Panc1 (cell line): Measurements from ENCODE around the gene RYK. TPM values are rescaled to one million over a fixed set of nuclear protein-coding genes. Genes with fewer than 3 reads are reported as not detected.

ENCODE experiments used
- ATAC-seq: fragments of 200-7000 bp; cut with Tn5 transposase; 2 replicates; pipeline ENCODE4 v1.9.1; 2020; ENCODE audit warnings: mild to moderate bottlenecking, moderate library complexity
- BruUV-seq: library from RNA; stranded (reverse); fragments of 400-500 nt; replicated peaks from 2 replicates; lab custom pipeline; 2021; lab: Mats Ljungman, UMichigan
- CTCF ChIA-PET: fragments of 300-600 bp; sonication (Branson Sonifier 250); formaldehyde crosslinking; loops from one replicate; lab custom pipeline; 2022; ENCODE audit warnings: antibody characterized with exemption; lab: Charles Lee
- POLR2A ChIA-PET: fragments of 300-600 bp; sonication (Branson Sonifier 250); formaldehyde crosslinking; loops from one replicate; lab custom pipeline; 2022; ENCODE audit warnings: antibody characterized with exemption; lab: Charles Lee
- DNase-seq: peaks from one replicate; pipeline ENCODE4 v3.0.0-alpha.2; 2010; ENCODE audit warnings: low read depth, low spot score
- H3K27ac ChIP-seq: 2 replicates; pipeline ENCODE4 v1.5.1; 2011; ENCODE audit warnings: mild to moderate bottlenecking, low read length, inconsistent platforms
- H3K27me3 ChIP-seq: fragments of 200-500 bp; sonication (Bioruptor generic); 2 replicates; pipeline ENCODE4 v1.6.0; 2014; ENCODE audit warnings: low read length, inconsistent platforms; ENCODE audit not compliant: control insufficient read depth, insufficient read depth
- H3K36me3 ChIP-seq: fragments of 200-500 bp; sonication (Bioruptor generic); 2 replicates; pipeline ENCODE4 v1.5.1; 2014; ENCODE audit warnings: inconsistent platforms, mild to moderate bottlenecking, low read length, moderate library complexity; ENCODE audit not compliant: control insufficient read depth, insufficient read depth
- H3K4me1 ChIP-seq: 2 replicates; pipeline ENCODE4 v1.5.1; 2011; ENCODE audit warnings: inconsistent platforms, mild to moderate bottlenecking, low read length, moderate library complexity; ENCODE audit not compliant: control insufficient read depth, insufficient read depth
- H3K4me3 ChIP-seq, 2 experiments: 2 replicates each; pipeline ENCODE4 v1.5.1; 2011 to 2012; ENCODE audit warnings: low read depth in 2 of 2, low read length in 2 of 2, mild to moderate bottlenecking in 2 of 2, inconsistent platforms in 1 of 2, moderate library complexity in 1 of 2
- H3K9me3 ChIP-seq: fragments of 200-500 bp; sonication (Bioruptor generic); 2 replicates; pipeline ENCODE4 v1.5.1; 2014; ENCODE audit warnings: low read depth, mild to moderate bottlenecking, inconsistent platforms, low read length, moderate library complexity; ENCODE audit not compliant: control insufficient read depth, insufficient read depth
- POLR2AphosphoS5 ChIP-seq: IDR thresholded peaks from 2 replicates; pipeline ENCODE4 v1.6.1; 2012; ENCODE audit warnings: mild to moderate bottlenecking, low read depth, low read length, moderate library complexity
- REST ChIP-seq, 2 experiments: IDR thresholded peaks; 2 replicates each; pipeline ENCODE4 v1.6.1; 2011 to 2012; ENCODE audit warnings: low read depth in 2 of 2, control low read depth in 1 of 2, low read length in 1 of 2, mild to moderate bottlenecking in 1 of 2, moderate library complexity in 1 of 2; ENCODE audit not compliant: insufficient read depth in 1 of 2
- SIN3A ChIP-seq: IDR thresholded peaks from 2 replicates; pipeline ENCODE4 v1.6.1; 2012; ENCODE audit warnings: low read depth, mild to moderate bottlenecking, low read length, moderate library complexity, borderline replicate concordance; ENCODE audit not compliant: insufficient read depth
- TCF7L2 ChIP-seq: IDR thresholded peaks from 2 replicates; pipeline ENCODE4 v1.6.1; 2011; ENCODE audit warnings: mild to moderate bottlenecking, low read depth, low read length, inconsistent platforms
- in situ Hi-C: cut with HindIII; loops from 2 replicates; pipeline ENCODE4 v1.10.0; 2016; ENCODE audit warnings: low sequenced_read_pairs, low pct_unique_long_range_greater_than_20kb
- intact Hi-C: fragments of 100-400 bp; cut with micrococcal nuclease; formaldehyde crosslinking; loops from one replicate; pipeline ENCODE4 v1.10.0; 2022; ENCODE audit not compliant: unreplicated experiment
- total RNA-seq: library from RNA; stranded (reverse); gene quantifications from one replicate; pipeline ENCODE4 v1.2.1, GENCODE V29; 2021; ENCODE audit not compliant: unreplicated experiment
- TF ChIP-seq, protein P1 (sequence below): fragments of 450-650 bp; IDR thresholded peaks from 2 replicates; pipeline ENCODE4 v1.5.1; 2017; ENCODE audit warnings: mild to moderate bottlenecking

Gene RYK
- total RNA-seq, 1 experiment from 2014 or later: 82.7 TPM

GRCh38 chr3:134222835-134223234 is 27.8 kb downstream of the RYK start:
- in situ Hi-C loops (no loop called here), intact Hi-C loops (no loop called here)
- no TSS peak for BruUV-seq
- Histone ChIP-seq H3K27me3 (no peaks in the 10 kb centered on the region), H3K4me1 (peaks cover 13% of the 10 kb centered on the region), H3K36me3 (no peaks in the 10 kb centered on the region), H3K27ac (no peak overlapping the region), H3K4me3 (no peak overlapping the region), H3K9me3 (no peaks in the 10 kb centered on the region)
- ATAC-seq: no peak
- no peak for TF ChIP-seq POLR2AphosphoS5
- TF ChIP-seq, protein P1, sequence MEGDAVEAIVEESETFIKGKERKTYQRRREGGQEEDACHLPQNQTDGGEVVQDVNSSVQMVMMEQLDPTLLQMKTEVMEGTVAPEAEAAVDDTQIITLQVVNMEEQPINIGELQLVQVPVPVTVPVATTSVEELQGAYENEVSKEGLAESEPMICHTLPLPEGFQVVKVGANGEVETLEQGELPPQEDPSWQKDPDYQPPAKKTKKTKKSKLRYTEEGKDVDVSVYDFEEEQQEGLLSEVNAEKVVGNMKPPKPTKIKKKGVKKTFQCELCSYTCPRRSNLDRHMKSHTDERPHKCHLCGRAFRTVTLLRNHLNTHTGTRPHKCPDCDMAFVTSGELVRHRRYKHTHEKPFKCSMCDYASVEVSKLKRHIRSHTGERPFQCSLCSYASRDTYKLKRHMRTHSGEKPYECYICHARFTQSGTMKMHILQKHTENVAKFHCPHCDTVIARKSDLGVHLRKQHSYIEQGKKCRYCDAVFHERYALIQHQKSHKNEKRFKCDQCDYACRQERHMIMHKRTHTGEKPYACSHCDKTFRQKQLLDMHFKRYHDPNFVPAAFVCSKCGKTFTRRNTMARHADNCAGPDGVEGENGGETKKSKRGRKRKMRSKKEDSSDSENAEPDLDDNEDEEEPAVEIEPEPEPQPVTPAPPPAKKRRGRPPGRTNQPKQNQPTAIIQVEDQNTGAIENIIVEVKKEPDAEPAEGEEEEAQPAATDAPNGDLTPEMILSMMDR: no peak
- no peak for TF ChIP-seq TCF7L2
- no peak for TF ChIP-seq SIN3A
- no peak for TF ChIP-seq REST (IDR thresholded peaks at IDR 0.05; ENCODE audit: insufficient read depth in 1 of 2, low read depth in 2 of 2, low read length in 1 of 2)
- no peak for DNase-seq
- ChIA-PET POLR2A (interaction anchor here (0.6 kb wide), 1 partner anchor 52 kb away, joined by 7 read pairs; no protein-coding TSS in a partner anchor), CTCF (interaction anchor here (0.6 kb wide), 2 partner anchors 11 to 79 kb away, joined by 3 to 4 read pairs; no protein-coding TSS in a partner anchor)

- Histone ChIP-seq H3K9me3 (no peaks in the 10 kb centered on the region), H3K27ac (no peak overlapping the region), H3K36me3 (no peaks in the 10 kb centered on the region), H3K4me3 (no peak overlapping the region), H3K4me1 (peaks cover 2% of the 10 kb centered on the region; the same call in 1 of the 2 replicates), H3K27me3 (no peaks in the 10 kb centered on the region)
- ATAC-seq (no peak), DNase-seq (no peak)
- intact Hi-C loops: no loop called here
- in situ Hi-C loops: no loop called here
- POLR2A ChIA-PET: no interaction called here
- CTCF ChIA-PET: no interaction called here
- BruUV-seq: TSS peak; percentile 63
- TF ChIP-seq REST (IDR thresholded peaks at IDR 0.05; ENCODE audit: insufficient read depth in 1 of 2, low read depth in 2 of 2, low read length in 1 of 2) (no peak), POLR2AphosphoS5 (no peak), SIN3A (no peak), TCF7L2 (no peak)
- TF ChIP-seq, protein P1: no peak
These were observed 33.8 kb downstream of the RYK start for GRCh38 chr3:134216851-134217250.
